Renal pelvis (tissue), 4 donors: ENCODE data around the gene DENND5B. TPM values are rescaled to one million over a fixed set of nuclear protein-coding genes. Genes with fewer than 3 reads are reported as not detected.
"Not testable (repeated sequence)": the region's sequence is repeated elsewhere in the genome, so short reads cannot be mapped to it uniquely, and the experiment has no call there.

Source experiments
- DNase-seq: peaks from one replicate; pipeline ENCODE4 v3.0.0-alpha.2; 2013
- polyA plus RNA-seq, 3 donors: library from polyadenylated mRNA; unstranded; fragments of 120-200 nt; gene quantifications; one replicate each; pipeline ENCODE4 v1.2.1, GENCODE V29; 2013; ENCODE audit not compliant: insufficient read length in 3 of 3

DENND5B gene
- polyA plus RNA-seq, 3 donors = 21.5 to 29.6 (median 24.4) TPM

GRCh38 chr12:31560516-31560915 lies 30.4 kb downstream of the DENND5B start:
- no peak for DNase-seq

- no peak for DNase-seq
These were observed 32.4 kb downstream of the DENND5B start for GRCh38 chr12:31558521-31558920.

- no peak for DNase-seq
These were observed 33.2 kb downstream of the DENND5B start for GRCh38 chr12:31557707-31558106.

- not testable (repeated sequence) for DNase-seq
These were observed 35.5 kb downstream of the DENND5B start for GRCh38 chr12:31555466-31555865.

GRCh38 chr12:31550590-31550989 lies 40.3 kb downstream of the DENND5B start:
- DNase-seq = not testable (repeated sequence)

- DNase-seq = no peak
These were observed 54.3 kb downstream of the DENND5B start for GRCh38 chr12:31536672-31537071.

- DNase-seq = no peak
These were observed 57.5 kb downstream of the DENND5B start for GRCh38 chr12:31533470-31533869.

- DNase-seq = no peak
These were observed 59.0 kb downstream of the DENND5B start for GRCh38 chr12:31531893-31532292.

- no peak for DNase-seq
These were observed 62.8 kb downstream of the DENND5B start for GRCh38 chr12:31528095-31528494.

GRCh38 chr12:31527083-31527482 lies 63.9 kb downstream of the DENND5B start:
- DNase-seq = no peak

GRCh38 chr12:31526158-31526546 lies 64.8 kb downstream of the DENND5B start:
- peak; percentile 72 for DNase-seq

- no peak for DNase-seq
These were observed 65.3 kb downstream of the DENND5B start for GRCh38 chr12:31525496-31526157.

GRCh38 chr12:31524791-31525495 lies 66.0 kb downstream of the DENND5B start:
- DNase-seq = no peak

- no peak for DNase-seq
These were observed 67.6 kb downstream of the DENND5B start for GRCh38 chr12:31523306-31523705.

GRCh38 chr12:31522607-31523006 lies 68.3 kb downstream of the DENND5B start:
- no peak for DNase-seq

- peak; percentile 77 for DNase-seq
These were observed 69.0 kb downstream of the DENND5B start for GRCh38 chr12:31521964-31522363.

- no peak for DNase-seq
These were observed 71.4 kb downstream of the DENND5B start for GRCh38 chr12:31519511-31519910.

- DNase-seq = peak; percentile 52
These were observed 72.2 kb downstream of the DENND5B start for GRCh38 chr12:31518680-31519227.

GRCh38 chr12:31517994-31518393 lies 72.9 kb downstream of the DENND5B start:
- DNase-seq = no peak

GRCh38 chr12:31516702-31517101 lies 74.2 kb downstream of the DENND5B start:
- no peak for DNase-seq

GRCh38 chr12:31514912-31515311 lies 76.0 kb downstream of the DENND5B start:
- no peak for DNase-seq

GRCh38 chr12:31510034-31510433 lies 80.9 kb downstream of the DENND5B start:
- no peak for DNase-seq

GRCh38 chr12:31508436-31509150 lies 82.3 kb downstream of the DENND5B start:
- no peak for DNase-seq
